K562 (cell line): Measurements from ENCODE around the gene BFSP1. TPM values are rescaled to one million over a fixed set of nuclear protein-coding genes. Genes with fewer than 3 reads are reported as not detected.

Source experiments
- CBFA2T3 ChIP-seq: fragments of 450-650 bp; IDR thresholded peaks from 2 replicates; pipeline ENCODE4 v1.6.1; 2017
- CXXC5 ChIP-seq: fragments of 250-450 bp; sonication (Bioruptor Pico); IDR thresholded peaks from 2 replicates; pipeline ENCODE4 v1.8.0; 2022; ENCODE audit warnings: inconsistent platforms, mild to moderate bottlenecking, moderate library complexity
- MCM5 ChIP-seq: fragments of 450-650 bp; IDR thresholded peaks from 2 replicates; pipeline ENCODE4 v1.6.1; 2016; ENCODE audit warnings: low read depth
- MEF2A ChIP-seq: IDR thresholded peaks from 2 replicates; pipeline ENCODE4 v1.6.1; 2011; ENCODE audit warnings: low read depth, mild to moderate bottlenecking, low read length, moderate library complexity; ENCODE audit not compliant: control insufficient read depth
- MTA3 ChIP-seq: fragments of 450-650 bp; formaldehyde crosslinking; IDR thresholded peaks from 2 replicates; pipeline ENCODE4 v1.6.1; 2017; ENCODE audit warnings: mild to moderate bottlenecking, borderline replicate concordance
- NCOA2 ChIP-seq, 2 experiments: fragments of 450-650 bp; IDR thresholded peaks; 2 replicates each; pipeline ENCODE4 v1.6.1; 2018; ENCODE audit warnings: mild to moderate bottlenecking in 2 of 2, moderate library complexity in 1 of 2; ENCODE audit not compliant: partially characterized antibody in 2 of 2
- NONO ChIP-seq, 2 experiments: fragments of 200-400 bp in 1 of 2; fragments of 450-650 bp in 1 of 2; formaldehyde crosslinking in 1 of 2; IDR thresholded peaks; 2 replicates each; pipeline ENCODE4 v1.6.1; 2017; ENCODE audit warnings: low read depth in 2 of 2, mild to moderate bottlenecking in 2 of 2, moderate library complexity in 2 of 2, low read length in 1 of 2
- TCF3 ChIP-seq: sonication (generic); formaldehyde crosslinking; IDR thresholded peaks from 2 replicates; pipeline ENCODE4 v1.4.0; 2020; ENCODE audit warnings: mild to moderate bottlenecking, missing genetic modification reagents
- ZNF133 ChIP-seq: fragments of 250-450 bp; sonication (Bioruptor Pico); IDR thresholded peaks from 2 replicates; pipeline ENCODE4 v1.4.0; 2020; ENCODE audit warnings: mild to moderate bottlenecking
- ZNF282 ChIP-seq: sonication (generic); formaldehyde crosslinking; IDR thresholded peaks from 2 replicates; pipeline ENCODE4 v1.8.1; 2023; ENCODE audit warnings: missing genetic modification reagents
- ZNF445 ChIP-seq: fragments of 250-450 bp; sonication (Bioruptor Pico); IDR thresholded peaks from 2 replicates; pipeline ENCODE4 v1.4.0; 2020; ENCODE audit warnings: low read depth, mild to moderate bottlenecking, moderate library complexity
- polyA plus RNA-seq, 8 experiments: library from polyadenylated mRNA; depleted of rRNA in 4 of 8; stranded (reverse) in 5 of 8; unstranded in 3 of 8; fragments of >200 nt; fragmentation: Nextera tagmentation in 2 of 8; fragmentation: Illumina TruSeq in 1 of 8; extraction: Ambion mirVana in 2 of 8; extraction: Trizol in 1 of 8; gene quantifications; 2 replicates each; pipeline versions ENCODE4 v1.2.1 to v1.2.3, GENCODE V29; 2011 to 2014; ENCODE audit warnings: inconsistent platforms in 1 of 8, missing spikeins in 1 of 8
- total RNA-seq, 7 experiments: library from RNA; depleted of rRNA in 6 of 7; stranded (reverse); fragments of >200 nt in 6 of 7; fragmentation: Illumina TruSeq in 2 of 7; extraction: Trizol in 2 of 7; gene quantifications; 2 replicates each; pipeline versions ENCODE4 v1.2.1 to v1.2.3, GENCODE V29; 2011 to 2021; ENCODE audit warnings: low replicate concordance in 1 of 7
- TF ChIP-seq, protein P1 (sequence below): fragments of 450-650 bp; IDR thresholded peaks from 2 replicates; pipeline ENCODE4 v1.6.1; 2016; ENCODE audit warnings: borderline replicate concordance
- TF ChIP-seq, protein P2 (sequence below): fragments of 450-650 bp; IDR thresholded peaks from 2 replicates; pipeline ENCODE4 v1.6.1; 2016; ENCODE audit warnings: low read depth, mild to moderate bottlenecking, moderate library complexity
- TF ChIP-seq, protein P3 (sequence below): sonication (generic); formaldehyde crosslinking; IDR thresholded peaks from 2 replicates; pipeline ENCODE4 v1.8.0; 2022; ENCODE audit warnings: missing genetic modification reagents, mild to moderate bottlenecking, borderline replicate concordance
- TF ChIP-seq, protein P4 (sequence below): IDR thresholded peaks from 2 replicates; pipeline ENCODE4 v1.6.1; 2012; ENCODE audit warnings: low read depth, low read length, improper control_type of control experiment, borderline replicate concordance
- TF ChIP-seq, protein P5 (sequence below): fragments of 250-450 bp; sonication (Bioruptor Pico); IDR thresholded peaks from 2 replicates; pipeline ENCODE4 v1.5.0; 2022; ENCODE audit warnings: mild to moderate bottlenecking
- TF ChIP-seq, protein P6 (sequence below): sonication (generic); formaldehyde crosslinking; IDR thresholded peaks from 2 replicates; pipeline ENCODE4 v1.8.0; 2022; ENCODE audit warnings: mild to moderate bottlenecking, low read depth, missing genetic modification reagents
- TF ChIP-seq, protein P7 (sequence below), 2 experiments: fragments of 250-450 bp in 1 of 2; fragments of 450-650 bp in 1 of 2; sonication (Bioruptor Pico) in 1 of 2; IDR thresholded peaks; 2 replicates each; pipeline versions ENCODE4 v1.6.1 to v1.8.0; 2016 to 2021; ENCODE audit warnings: mild to moderate bottlenecking in 2 of 2, moderate library complexity in 2 of 2, missing compliant biosample characterization in 1 of 2, missing genetic modification characterization in 1 of 2

Gene BFSP1
- total and polyA plus RNA-seq, 9 of the 15 experiments (the other 6 are each of a cell fraction or from before 2014, with no cell fraction given), result 0.09 to 0.86 (median 0.40) TPM

DNA sequence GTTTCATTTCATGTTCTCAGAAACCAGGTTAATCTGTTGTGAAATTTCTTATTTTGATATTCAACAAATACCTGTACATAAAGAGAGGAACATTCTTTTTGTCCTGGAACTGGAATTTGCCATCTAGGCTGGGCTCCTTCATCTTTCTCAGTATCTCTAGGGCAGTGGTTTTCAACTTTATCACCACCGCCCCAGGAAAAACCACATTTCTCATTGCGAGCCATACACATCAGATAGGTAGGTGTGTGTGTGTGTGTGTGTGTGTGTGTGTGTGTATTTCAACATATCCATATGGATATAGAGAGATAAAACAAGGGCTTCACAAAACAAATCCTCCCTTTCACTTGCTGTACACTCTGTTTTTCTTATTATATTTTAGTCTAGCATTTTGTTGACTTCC lies 24.1 kb downstream of the BFSP1 start (continued):
- TF ChIP-seq, protein P1, sequence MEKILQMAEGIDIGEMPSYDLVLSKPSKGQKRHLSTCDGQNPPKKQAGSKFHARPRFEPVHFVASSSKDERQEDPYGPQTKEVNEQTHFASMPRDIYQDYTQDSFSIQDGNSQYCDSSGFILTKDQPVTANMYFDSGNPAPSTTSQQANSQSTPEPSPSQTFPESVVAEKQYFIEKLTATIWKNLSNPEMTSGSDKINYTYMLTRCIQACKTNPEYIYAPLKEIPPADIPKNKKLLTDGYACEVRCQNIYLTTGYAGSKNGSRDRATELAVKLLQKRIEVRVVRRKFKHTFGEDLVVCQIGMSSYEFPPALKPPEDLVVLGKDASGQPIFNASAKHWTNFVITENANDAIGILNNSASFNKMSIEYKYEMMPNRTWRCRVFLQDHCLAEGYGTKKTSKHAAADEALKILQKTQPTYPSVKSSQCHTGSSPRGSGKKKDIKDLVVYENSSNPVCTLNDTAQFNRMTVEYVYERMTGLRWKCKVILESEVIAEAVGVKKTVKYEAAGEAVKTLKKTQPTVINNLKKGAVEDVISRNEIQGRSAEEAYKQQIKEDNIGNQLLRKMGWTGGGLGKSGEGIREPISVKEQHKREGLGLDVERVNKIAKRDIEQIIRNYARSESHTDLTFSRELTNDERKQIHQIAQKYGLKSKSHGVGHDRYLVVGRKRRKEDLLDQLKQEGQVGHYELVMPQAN, result no peak
- TF ChIP-seq, protein P2, sequence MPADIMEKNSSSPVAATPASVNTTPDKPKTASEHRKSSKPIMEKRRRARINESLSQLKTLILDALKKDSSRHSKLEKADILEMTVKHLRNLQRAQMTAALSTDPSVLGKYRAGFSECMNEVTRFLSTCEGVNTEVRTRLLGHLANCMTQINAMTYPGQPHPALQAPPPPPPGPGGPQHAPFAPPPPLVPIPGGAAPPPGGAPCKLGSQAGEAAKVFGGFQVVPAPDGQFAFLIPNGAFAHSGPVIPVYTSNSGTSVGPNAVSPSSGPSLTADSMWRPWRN, result no peak
- TF ChIP-seq MTA3 (no peak), NCOA2 (IDR thresholded peaks at IDR 0.05; ENCODE audit: partially characterized antibody in 2 of 2) (no peak), CXXC5 (CRISPR knock-in tag) (no peak), ZNF445 (CRISPR knock-in tag) (no peak), NONO (IDR thresholded peaks at IDR 0.05; ENCODE audit: low read depth in 2 of 2, low read length in 1 of 2) (no peak), TCF3 (CRISPR knock-in tag) (peak; percentile 91), CBFA2T3 (peak; percentile 87), MEF2A (no peak), ZNF133 (CRISPR knock-in tag) (no peak), ZNF282 (CRISPR knock-in tag) (no peak), MCM5 (no peak)
- TF ChIP-seq, protein P3, sequence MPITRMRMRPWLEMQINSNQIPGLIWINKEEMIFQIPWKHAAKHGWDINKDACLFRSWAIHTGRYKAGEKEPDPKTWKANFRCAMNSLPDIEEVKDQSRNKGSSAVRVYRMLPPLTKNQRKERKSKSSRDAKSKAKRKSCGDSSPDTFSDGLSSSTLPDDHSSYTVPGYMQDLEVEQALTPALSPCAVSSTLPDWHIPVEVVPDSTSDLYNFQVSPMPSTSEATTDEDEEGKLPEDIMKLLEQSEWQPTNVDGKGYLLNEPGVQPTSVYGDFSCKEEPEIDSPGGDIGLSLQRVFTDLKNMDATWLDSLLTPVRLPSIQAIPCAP (CRISPR knock-in tag), result no peak
- TF ChIP-seq, protein P4, sequence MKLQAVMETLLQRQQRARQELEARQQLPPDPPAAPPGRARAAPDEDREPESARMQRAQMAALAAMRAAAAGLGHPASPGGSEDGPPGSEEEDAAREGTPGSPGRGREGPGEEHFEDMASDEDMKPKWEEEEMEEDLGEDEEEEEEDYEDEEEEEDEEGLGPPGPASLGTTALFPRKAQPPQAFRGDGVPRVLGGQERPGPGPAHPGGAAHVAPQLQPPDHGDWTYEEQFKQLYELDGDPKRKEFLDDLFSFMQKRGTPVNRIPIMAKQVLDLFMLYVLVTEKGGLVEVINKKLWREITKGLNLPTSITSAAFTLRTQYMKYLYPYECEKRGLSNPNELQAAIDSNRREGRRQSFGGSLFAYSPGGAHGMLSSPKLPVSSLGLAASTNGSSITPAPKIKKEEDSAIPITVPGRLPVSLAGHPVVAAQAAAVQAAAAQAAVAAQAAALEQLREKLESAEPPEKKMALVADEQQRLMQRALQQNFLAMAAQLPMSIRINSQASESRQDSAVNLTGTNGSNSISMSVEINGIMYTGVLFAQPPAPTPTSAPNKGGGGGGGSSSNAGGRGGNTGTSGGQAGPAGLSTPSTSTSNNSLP, result 0 out of 2 replicates have a peak, but pooled peaks have one; percentile 37
- TF ChIP-seq, protein P5, sequence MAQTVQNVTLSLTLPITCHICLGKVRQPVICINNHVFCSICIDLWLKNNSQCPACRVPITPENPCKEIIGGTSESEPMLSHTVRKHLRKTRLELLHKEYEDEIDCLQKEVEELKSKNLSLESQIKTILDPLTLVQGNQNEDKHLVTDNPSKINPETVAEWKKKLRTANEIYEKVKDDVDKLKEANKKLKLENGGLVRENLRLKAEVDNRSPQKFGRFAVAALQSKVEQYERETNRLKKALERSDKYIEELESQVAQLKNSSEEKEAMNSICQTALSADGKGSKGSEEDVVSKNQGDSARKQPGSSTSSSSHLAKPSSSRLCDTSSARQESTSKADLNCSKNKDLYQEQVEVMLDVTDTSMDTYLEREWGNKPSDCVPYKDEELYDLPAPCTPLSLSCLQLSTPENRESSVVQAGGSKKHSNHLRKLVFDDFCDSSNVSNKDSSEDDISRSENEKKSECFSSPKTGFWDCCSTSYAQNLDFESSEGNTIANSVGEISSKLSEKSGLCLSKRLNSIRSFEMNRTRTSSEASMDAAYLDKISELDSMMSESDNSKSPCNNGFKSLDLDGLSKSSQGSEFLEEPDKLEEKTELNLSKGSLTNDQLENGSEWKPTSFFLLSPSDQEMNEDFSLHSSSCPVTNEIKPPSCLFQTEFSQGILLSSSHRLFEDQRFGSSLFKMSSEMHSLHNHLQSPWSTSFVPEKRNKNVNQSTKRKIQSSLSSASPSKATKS (CRISPR knock-in tag), result no peak
- TF ChIP-seq, protein P6, sequence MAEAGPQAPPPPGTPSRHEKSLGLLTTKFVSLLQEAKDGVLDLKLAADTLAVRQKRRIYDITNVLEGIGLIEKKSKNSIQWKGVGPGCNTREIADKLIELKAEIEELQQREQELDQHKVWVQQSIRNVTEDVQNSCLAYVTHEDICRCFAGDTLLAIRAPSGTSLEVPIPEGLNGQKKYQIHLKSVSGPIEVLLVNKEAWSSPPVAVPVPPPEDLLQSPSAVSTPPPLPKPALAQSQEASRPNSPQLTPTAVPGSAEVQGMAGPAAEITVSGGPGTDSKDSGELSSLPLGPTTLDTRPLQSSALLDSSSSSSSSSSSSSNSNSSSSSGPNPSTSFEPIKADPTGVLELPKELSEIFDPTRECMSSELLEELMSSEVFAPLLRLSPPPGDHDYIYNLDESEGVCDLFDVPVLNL (CRISPR knock-in tag), result no peak
- TF ChIP-seq, protein P7, sequence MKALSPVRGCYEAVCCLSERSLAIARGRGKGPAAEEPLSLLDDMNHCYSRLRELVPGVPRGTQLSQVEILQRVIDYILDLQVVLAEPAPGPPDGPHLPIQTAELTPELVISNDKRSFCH (CRISPR knock-in tag; IDR thresholded peaks at IDR 0.05), result no peak
- TF ChIP-seq, protein P7 (tag; IDR thresholded peaks at IDR 0.05), result no peak
